GM23248 (cell line): ENCODE measurements around the gene ETDB.

Experiments
- EZH2 ChIP-seq: fragments of 200-600 bp; sonication (generic); IDR thresholded peaks from 2 replicates; pipeline ENCODE4 v1.6.1; 2018; ENCODE audit warnings: antibody characterized with exemption, mild to moderate bottlenecking; ENCODE audit not compliant: insufficient read depth, poor library complexity, severe bottlenecking
- EZH2phosphoT487 ChIP-seq: fragments of 200-600 bp; sonication (generic); IDR thresholded peaks from 2 replicates; pipeline ENCODE4 v1.6.1; 2018; ENCODE audit warnings: antibody characterized with exemption, moderate library complexity, mild to moderate bottlenecking, low read depth; ENCODE audit not compliant: insufficient read depth

GRCh38 chrX:135087867-135088266 is 32.5 kb downstream of the ETDB start:
- no peak for TF ChIP-seq EZH2
- no peak for TF ChIP-seq EZH2phosphoT487
